Hematopoietic multipotent progenitor cell treated with erythropoietin and hydrocortisone succinate and interleukin-3 and kit ligand, for 15 days (in vitro differentiated cells): Measurements from ENCODE around the gene IL17RA.
"Not testable (repeated sequence)": the region's sequence is repeated elsewhere in the genome, so short reads cannot be mapped to it uniquely, and the experiment has no call there.

Experiments used
- DNase-seq: peaks from one replicate; pipeline ENCODE4 v3.0.0-alpha.2; 2015; ENCODE audit warnings: low spot score

IL17RA gene

GRCh38 chr22:17120711-17121232 is 36.0 kb downstream of the IL17RA start:
- no peak for DNase-seq

GRCh38 chr22:17121233-17122195 is 36.7 kb downstream of the IL17RA start, which contains the start of gene TMEM121B:
Gene TMEM121B (minus strand): TSS chr22:17121360. CDS start chr22:17121127, 233 bp downstream.
- no peak for DNase-seq

GRCh38 chr22:17130199-17130598 is 45.4 kb downstream of the IL17RA start:
- DNase-seq, result no peak

- DNase-seq, result no peak
Measured at GRCh38 chr22:17131686-17132085, 46.9 kb downstream of the IL17RA start.

- DNase-seq, result no peak
Measured at GRCh38 chr22:17132112-17132511, 47.3 kb downstream of the IL17RA start.

- no peak for DNase-seq
Measured at GRCh38 chr22:17133137-17133536, 48.3 kb downstream of the IL17RA start.

GRCh38 chr22:17135153-17135760 is 50.5 kb downstream of the IL17RA start:
- no peak for DNase-seq

GRCh38 chr22:17137170-17137569 is 52.4 kb downstream of the IL17RA start:
- no peak for DNase-seq

GRCh38 chr22:17137861-17138425 is 53.1 kb downstream of the IL17RA start:
- DNase-seq, result no peak

- DNase-seq, result no peak
Measured at GRCh38 chr22:17138513-17138912, 53.7 kb downstream of the IL17RA start.

GRCh38 chr22:17140022-17140421 is 55.2 kb downstream of the IL17RA start:
- no peak for DNase-seq

GRCh38 chr22:17140826-17141766 is 56.3 kb downstream of the IL17RA start:
- no peak for DNase-seq

- no peak for DNase-seq
Measured at GRCh38 chr22:17143101-17143500, 58.3 kb downstream of the IL17RA start.

GRCh38 chr22:17143826-17144225 is 59.0 kb downstream of the IL17RA start:
- no peak for DNase-seq

- no peak for DNase-seq
Measured at GRCh38 chr22:17145021-17145680, 60.4 kb downstream of the IL17RA start.

GRCh38 chr22:17147458-17147857 is 62.7 kb downstream of the IL17RA start:
- not testable (repeated sequence) for DNase-seq

GRCh38 chr22:17149076-17149815 is 64.4 kb downstream of the IL17RA start:
- no peak for DNase-seq

- DNase-seq, result no peak
Measured at GRCh38 chr22:17152340-17152739, 67.5 kb downstream of the IL17RA start.

GRCh38 chr22:17152971-17153370 is 68.2 kb downstream of the IL17RA start:
- DNase-seq, result no peak

GRCh38 chr22:17155941-17156340 is 71.1 kb downstream of the IL17RA start:
- no peak for DNase-seq
